Astrocyte (in vitro differentiated cells and primary cell): ENCODE measurements around the gene MSRB3. TPM values are rescaled to one million over a fixed set of nuclear protein-coding genes. Genes with fewer than 3 reads are reported as not detected.

ENCODE experiments used
- DNase-seq: peaks from one replicate; pipeline ENCODE4 v3.0.0-alpha.2; 2010; ENCODE audit warnings: low read depth
- FAIRE-seq: peaks from 2 replicates; lab custom pipeline; 2011; peaks lifted over from hg19 to GRCh38; lab: Jason Lieb, UNC
- H2AFZ ChIP-seq: 2 replicates; pipeline ENCODE4 v1.6.0; 2012; ENCODE audit warnings: low read depth, low read length, inconsistent platforms
- H3K27ac ChIP-seq: 2 replicates; pipeline ENCODE4 v1.5.1; 2011; ENCODE audit warnings: low read depth, low read length, inconsistent platforms
- H3K27me3 ChIP-seq: 2 replicates; pipeline ENCODE4 v1.6.0; 2011; ENCODE audit warnings: low read length, inconsistent platforms; ENCODE audit not compliant: insufficient read depth
- H3K36me3 ChIP-seq: 2 replicates; pipeline ENCODE4 v1.5.1; 2011; ENCODE audit warnings: low read length, inconsistent platforms; ENCODE audit not compliant: insufficient read depth
- H3K4me1 ChIP-seq: 2 replicates; pipeline ENCODE4 v1.5.1; 2011; ENCODE audit warnings: low read length, inconsistent platforms; ENCODE audit not compliant: insufficient read depth
- H3K4me2 ChIP-seq: 2 replicates; pipeline ENCODE4 v1.6.0; 2012; ENCODE audit warnings: low read length, inconsistent platforms
- H3K4me3 ChIP-seq: 2 replicates; pipeline ENCODE4 v1.5.1; 2011; ENCODE audit warnings: low read depth, mild to moderate bottlenecking, low read length, inconsistent platforms; ENCODE audit not compliant: insufficient read depth
- H3K79me2 ChIP-seq: 2 replicates; pipeline ENCODE4 v1.6.0; 2012; ENCODE audit warnings: mild to moderate bottlenecking, low read length, inconsistent platforms; ENCODE audit not compliant: insufficient read depth
- H3K9ac ChIP-seq: 2 replicates; pipeline ENCODE4 v1.6.0; 2012; ENCODE audit warnings: mild to moderate bottlenecking, low read length, inconsistent platforms
- H3K9me3 ChIP-seq: 2 replicates; pipeline ENCODE4 v1.5.1; 2012; ENCODE audit warnings: low read depth, mild to moderate bottlenecking, low read length, inconsistent platforms; ENCODE audit not compliant: insufficient read depth
- H4K20me1 ChIP-seq: 2 replicates; pipeline ENCODE4 v1.6.0; 2012; ENCODE audit warnings: low read length, inconsistent platforms; ENCODE audit not compliant: insufficient read depth
- H3K27ac Mint-ChIP-seq: one replicate; pipeline ENCODE4 v1.8.0; 2021; ENCODE audit warnings: mild to moderate bottlenecking, mixed read lengths; ENCODE audit not compliant: unreplicated experiment
- H3K27me3 Mint-ChIP-seq: one replicate; pipeline ENCODE4 v1.8.0; 2021; ENCODE audit warnings: low read depth, mixed read lengths; ENCODE audit not compliant: unreplicated experiment
- H3K36me3 Mint-ChIP-seq: one replicate; pipeline ENCODE4 v1.8.0; 2021; ENCODE audit warnings: low read depth, mixed read lengths; ENCODE audit not compliant: unreplicated experiment
- H3K4me1 Mint-ChIP-seq: one replicate; pipeline ENCODE4 v1.8.0; 2021; ENCODE audit warnings: low read depth, mixed read lengths; ENCODE audit not compliant: unreplicated experiment
- H3K4me3 Mint-ChIP-seq: one replicate; pipeline ENCODE4 v1.8.0; 2021; ENCODE audit warnings: mild to moderate bottlenecking, moderate library complexity, mixed read lengths; ENCODE audit not compliant: unreplicated experiment
- H3K9me3 Mint-ChIP-seq: one replicate; pipeline ENCODE4 v1.8.0; 2021; ENCODE audit warnings: mild to moderate bottlenecking, mixed read lengths; ENCODE audit not compliant: unreplicated experiment
- CTCF ChIP-seq: IDR thresholded peaks from 2 replicates; pipeline ENCODE4 v1.5.1; 2011; ENCODE audit warnings: low read depth, mild to moderate bottlenecking, inconsistent platforms, low read length, moderate library complexity; ENCODE audit not compliant: insufficient read depth
- EZH2 ChIP-seq: IDR thresholded peaks from 2 replicates; pipeline ENCODE4 v1.6.1; 2012; ENCODE audit warnings: mild to moderate bottlenecking, low read length, inconsistent platforms; ENCODE audit not compliant: insufficient read depth
- total RNA-seq: library from RNA; stranded (reverse); gene quantifications from 2 replicates; pipeline ENCODE4 v1.2.1, GENCODE V29; 2021

The MSRB3 gene
- total RNA-seq, 1 donor from 2014 or later: 73.0 TPM

DNA sequence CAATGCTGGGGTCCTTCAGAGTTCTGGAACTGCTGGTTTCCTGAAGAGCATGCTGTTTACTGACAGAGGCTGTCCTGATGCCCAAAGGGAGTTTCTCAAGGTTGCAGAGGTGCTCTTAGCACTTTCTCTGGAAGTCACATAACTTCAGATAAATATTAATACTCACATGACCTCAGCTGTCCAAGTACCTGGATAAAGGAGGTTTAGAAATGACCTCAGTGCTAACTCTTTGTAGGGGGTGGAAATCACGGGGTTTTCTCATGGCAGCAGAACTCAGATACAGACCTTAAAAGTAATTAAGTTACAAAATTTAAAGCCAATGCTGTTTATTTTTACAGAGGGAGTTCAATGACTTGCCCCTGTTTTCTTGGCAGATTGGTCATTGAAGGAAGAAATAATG is 225.9 kb downstream of the MSRB3 start:
- no peaks in the 10 kb centered on the region for H3K79me2 ChIP-seq
- no peak overlapping the region for H3K4me3 ChIP-seq
- no peaks in the 10 kb centered on the region for H4K20me1 ChIP-seq
- Mint-ChIP-seq H3K4me3 (no peak overlapping the region), H3K36me3 (peaks cover 2% of the 10 kb centered on the region), H3K27ac (no peak overlapping the region), H3K27me3 (peaks cover 38% of the 10 kb centered on the region), H3K9me3 (peaks cover 1% of the 10 kb centered on the region), H3K4me1 (peaks cover 20% of the 10 kb centered on the region)
- H3K9me3 ChIP-seq: no peaks in the 10 kb centered on the region
- FAIRE-seq (no peak), DNase-seq (no peak)
- TF ChIP-seq EZH2 (no peak), CTCF (no peak)
- no peak overlapping the region for H3K9ac ChIP-seq
- H3K27me3 ChIP-seq: no peaks in the 10 kb centered on the region
- no peak overlapping the region for H3K4me2 ChIP-seq
- no peak overlapping the region for H3K27ac ChIP-seq
- H3K4me1 ChIP-seq: peaks cover 22% of the 10 kb centered on the region
- no peaks in the 10 kb centered on the region for H3K36me3 ChIP-seq
- no peak overlapping the region for H2AFZ ChIP-seq

- Mint-ChIP-seq H3K4me3 (no peak overlapping the region), H3K4me1 (peaks cover 11% of the 10 kb centered on the region), H3K27me3 (peaks cover 38% of the 10 kb centered on the region), H3K9me3 (peaks cover 1% of the 10 kb centered on the region), H3K36me3 (peaks cover 2% of the 10 kb centered on the region), H3K27ac (no peak overlapping the region)
- no peaks in the 10 kb centered on the region for H3K79me2 ChIP-seq
- FAIRE-seq (no peak), DNase-seq (no peak)
- H3K27me3 ChIP-seq: no peaks in the 10 kb centered on the region
- no peak for TF ChIP-seq CTCF
- TF ChIP-seq EZH2: no peak
- no peak overlapping the region for H3K9ac ChIP-seq
- no peak overlapping the region for H3K27ac ChIP-seq
- H3K9me3 ChIP-seq: no peaks in the 10 kb centered on the region
- H3K36me3 ChIP-seq: no peaks in the 10 kb centered on the region
- H3K4me1 ChIP-seq: peaks cover 13% of the 10 kb centered on the region
- H3K4me3 ChIP-seq: no peak overlapping the region
- peak overlapping the region; percentile 28 for H2AFZ ChIP-seq
- no peak overlapping the region for H3K4me2 ChIP-seq
- no peaks in the 10 kb centered on the region for H4K20me1 ChIP-seq
Observed at GRCh38 chr12:65505386-65506121, 227.1 kb downstream of the MSRB3 start.
